Esophagus squamous epithelium (tissue), 4 donors: ENCODE data around the gene KSR2.

ENCODE experiments used
- CTCF ChIP-seq, 6 experiments: fragments of 450-650 bp in 4 of 6; fragments of 200-600 bp in 2 of 6; sonication (generic) in 2 of 6; IDR thresholded peaks; one replicate each; pipeline ENCODE4 v1.5.1; 2016 to 2019; ENCODE audit warnings: antibody characterized with exemption in 6 of 6, mild to moderate bottlenecking in 4 of 6, moderate library complexity in 4 of 6
- POLR2A ChIP-seq, 4 donors: fragments of 450-650 bp; IDR thresholded peaks; one replicate each; pipeline ENCODE4 v1.6.1; 2017; ENCODE audit warnings: antibody characterized with exemption in 4 of 4, mild to moderate bottlenecking in 4 of 4, moderate library complexity in 3 of 4

DNA sequence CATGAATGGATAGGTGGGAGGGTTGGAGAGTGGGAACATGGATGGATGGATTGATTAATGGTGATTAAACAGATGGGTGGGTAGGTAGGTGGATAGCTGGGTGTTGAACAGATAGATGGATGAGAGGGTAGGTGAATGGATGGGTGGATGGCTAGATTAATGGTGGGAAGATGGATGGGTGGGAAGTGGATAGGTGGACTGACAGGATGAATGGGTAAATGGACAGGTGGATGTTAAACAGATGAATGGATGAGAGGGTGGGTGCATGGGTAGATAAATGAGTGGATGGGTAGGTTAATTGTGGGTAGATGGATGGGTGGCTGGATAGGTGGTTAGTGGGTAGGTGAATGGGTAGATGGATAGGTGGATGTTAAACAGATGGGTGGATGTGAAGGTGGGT is 460.3 kb downstream of the KSR2 start:
- TF ChIP-seq POLR2A (IDR thresholded peaks at IDR 0.05) (no peak), CTCF (IDR thresholded peaks at IDR 0.05) (no peak)
